ENCODE results near the gene CLEC9A. TPM values are rescaled to one million over a fixed set of nuclear protein-coding genes. Genes with fewer than 3 reads are reported as not detected.

The CLEC9A gene
- total RNA-seq, 1 experiment from 2014 or later: not detected

GRCh38 chr12:10015450-10015849 is 15.0 kb upstream of the CLEC9A start:
- H3K4me3 Mint-ChIP-seq (ENCODE audit: unreplicated experiment): no peak overlapping the region
- H3K9me3 Mint-ChIP-seq (ENCODE audit: unreplicated experiment): no peaks in the 10 kb centered on the region
- H3K36me3 ChIP-seq (ENCODE audit: control insufficient read depth, insufficient read depth, low read length): no peaks in the 10 kb centered on the region
- no peak overlapping the region for H3K27ac Mint-ChIP-seq (ENCODE audit: unreplicated experiment)
- H3K4me3 ChIP-seq (ENCODE audit: low read depth, low read length): no peak overlapping the region
- CTCF ChIA-PET: no interaction called here
- H3K27me3 Mint-ChIP-seq (ENCODE audit: insufficient read depth, unreplicated experiment): peaks cover 12% of the 10 kb centered on the region
- H3K4me1 Mint-ChIP-seq (ENCODE audit: low read depth, unreplicated experiment): no peaks in the 10 kb centered on the region
- no peaks in the 10 kb centered on the region for H3K36me3 Mint-ChIP-seq (ENCODE audit: insufficient read depth, unreplicated experiment)
- no peaks in the 10 kb centered on the region for H3K27me3 ChIP-seq (replicated peaks; ENCODE audit: control insufficient read depth, insufficient read depth, low read length)
- intact Hi-C loops (cut with micrococcal nuclease; ENCODE audit: unreplicated experiment): no loop called here
- TF ChIP-seq, protein P1, sequence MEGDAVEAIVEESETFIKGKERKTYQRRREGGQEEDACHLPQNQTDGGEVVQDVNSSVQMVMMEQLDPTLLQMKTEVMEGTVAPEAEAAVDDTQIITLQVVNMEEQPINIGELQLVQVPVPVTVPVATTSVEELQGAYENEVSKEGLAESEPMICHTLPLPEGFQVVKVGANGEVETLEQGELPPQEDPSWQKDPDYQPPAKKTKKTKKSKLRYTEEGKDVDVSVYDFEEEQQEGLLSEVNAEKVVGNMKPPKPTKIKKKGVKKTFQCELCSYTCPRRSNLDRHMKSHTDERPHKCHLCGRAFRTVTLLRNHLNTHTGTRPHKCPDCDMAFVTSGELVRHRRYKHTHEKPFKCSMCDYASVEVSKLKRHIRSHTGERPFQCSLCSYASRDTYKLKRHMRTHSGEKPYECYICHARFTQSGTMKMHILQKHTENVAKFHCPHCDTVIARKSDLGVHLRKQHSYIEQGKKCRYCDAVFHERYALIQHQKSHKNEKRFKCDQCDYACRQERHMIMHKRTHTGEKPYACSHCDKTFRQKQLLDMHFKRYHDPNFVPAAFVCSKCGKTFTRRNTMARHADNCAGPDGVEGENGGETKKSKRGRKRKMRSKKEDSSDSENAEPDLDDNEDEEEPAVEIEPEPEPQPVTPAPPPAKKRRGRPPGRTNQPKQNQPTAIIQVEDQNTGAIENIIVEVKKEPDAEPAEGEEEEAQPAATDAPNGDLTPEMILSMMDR (IDR thresholded peaks at IDR 0.05; ENCODE audit: insufficient read depth in 1 of 2, low read depth in 1 of 2, low read length in 1 of 2, severe bottlenecking in 1 of 2, unreplicated experiment in 1 of 2): no peak
- no TSS peak for BruUV-seq (replicated peaks)
- no peaks in the 10 kb centered on the region for H3K9me3 ChIP-seq
- no peak for DNase-seq
- POLR2A ChIA-PET: no interaction called here
- H3K4me1 ChIP-seq: no peaks in the 10 kb centered on the region

- Mint-ChIP-seq H3K36me3 (ENCODE audit: insufficient read depth, unreplicated experiment) (no peaks in the 10 kb centered on the region), H3K4me1 (ENCODE audit: low read depth, unreplicated experiment) (no peaks in the 10 kb centered on the region), H3K4me3 (ENCODE audit: unreplicated experiment) (no peak overlapping the region), H3K27me3 (ENCODE audit: insufficient read depth, unreplicated experiment) (peaks cover 8% of the 10 kb centered on the region), H3K9me3 (ENCODE audit: unreplicated experiment) (no peaks in the 10 kb centered on the region), H3K27ac (ENCODE audit: unreplicated experiment) (no peak overlapping the region)
- Histone ChIP-seq H3K36me3 (ENCODE audit: control insufficient read depth, insufficient read depth, low read length) (no peaks in the 10 kb centered on the region), H3K4me3 (ENCODE audit: low read depth, low read length) (no peak overlapping the region), H3K4me1 (no peaks in the 10 kb centered on the region), H3K9me3 (no peaks in the 10 kb centered on the region), H3K27me3 (replicated peaks; ENCODE audit: control insufficient read depth, insufficient read depth, low read length) (no peaks in the 10 kb centered on the region)
- CTCF ChIA-PET: no interaction called here
- BruUV-seq (replicated peaks): no TSS peak
- intact Hi-C loops (cut with micrococcal nuclease; ENCODE audit: unreplicated experiment): no loop called here
- TF ChIP-seq, protein P1 (IDR thresholded peaks at IDR 0.05; ENCODE audit: insufficient read depth in 1 of 2, low read depth in 1 of 2, low read length in 1 of 2, severe bottlenecking in 1 of 2, unreplicated experiment in 1 of 2): no peak
- POLR2A ChIA-PET: no interaction called here
- DNase-seq: no peak
These were observed 13.6 kb upstream of the CLEC9A start for GRCh38 chr12:10016881-10017280.

DNA sequence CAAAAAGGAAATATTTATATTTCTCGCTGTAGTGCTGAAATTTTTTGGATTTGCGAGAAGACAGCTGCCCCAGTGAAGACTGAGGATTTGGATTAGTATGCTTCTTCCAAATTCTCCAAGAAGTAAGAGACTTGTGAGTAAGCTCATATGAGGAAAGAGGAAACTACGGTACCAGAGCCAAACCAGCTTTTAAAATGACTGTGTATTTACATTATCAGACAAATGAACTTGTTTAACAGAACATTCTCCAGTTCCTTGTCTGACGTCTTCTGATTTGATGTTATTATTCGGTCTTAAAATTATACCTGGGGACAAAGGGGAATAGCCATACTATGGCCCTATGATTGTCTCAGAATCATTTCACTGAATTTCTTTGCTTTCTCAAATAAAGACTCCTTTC is 12.1 kb upstream of the CLEC9A start:
- peaks cover 5% of the 10 kb centered on the region for H3K27me3 Mint-ChIP-seq (ENCODE audit: insufficient read depth, unreplicated experiment)
- H3K27me3 ChIP-seq (replicated peaks; ENCODE audit: control insufficient read depth, insufficient read depth, low read length): no peaks in the 10 kb centered on the region
- H3K9me3 ChIP-seq: no peaks in the 10 kb centered on the region
- no peaks in the 10 kb centered on the region for H3K4me1 Mint-ChIP-seq (ENCODE audit: low read depth, unreplicated experiment)
- no peaks in the 10 kb centered on the region for H3K36me3 ChIP-seq (ENCODE audit: control insufficient read depth, insufficient read depth, low read length)
- CTCF ChIA-PET: no interaction called here
- H3K4me3 Mint-ChIP-seq (ENCODE audit: unreplicated experiment): no peak overlapping the region
- no peak overlapping the region for H3K4me3 ChIP-seq (ENCODE audit: low read depth, low read length)
- TF ChIP-seq, protein P1 (IDR thresholded peaks at IDR 0.05; ENCODE audit: insufficient read depth in 1 of 2, low read depth in 1 of 2, low read length in 1 of 2, severe bottlenecking in 1 of 2, unreplicated experiment in 1 of 2): no peak
- POLR2A ChIA-PET: no interaction called here
- no peak overlapping the region for H3K27ac Mint-ChIP-seq (ENCODE audit: unreplicated experiment)
- BruUV-seq (replicated peaks): no TSS peak
- no peaks in the 10 kb centered on the region for H3K9me3 Mint-ChIP-seq (ENCODE audit: unreplicated experiment)
- no peaks in the 10 kb centered on the region for H3K36me3 Mint-ChIP-seq (ENCODE audit: insufficient read depth, unreplicated experiment)
- no peaks in the 10 kb centered on the region for H3K4me1 ChIP-seq
- no peak for DNase-seq
- intact Hi-C loops (cut with micrococcal nuclease; ENCODE audit: unreplicated experiment): no loop called here

Data from Caco-2 (cell line).